ENCODE measurements around the gene NPTX2.

GRCh38 chr7:98659756-98660155 is 42.7 kb downstream of the NPTX2 start:
- no peak for TF ChIP-seq CTCF (IDR thresholded peaks at IDR 0.05; ENCODE audit: poor library complexity, severe bottlenecking)
- no peak for TF ChIP-seq POLR2AphosphoS5 (IDR thresholded peaks at IDR 0.05)
- TF ChIP-seq EP300 (conservative IDR thresholded peaks at IDR 0.05; ENCODE audit: poor library complexity, severe bottlenecking) = no peak
- no peak for TF ChIP-seq EZH2 (IDR thresholded peaks at IDR 0.05; ENCODE audit: borderline replicate concordance, insufficient read depth, low read length, poor library complexity, severe bottlenecking)
- no peak for TF ChIP-seq SMC3 (conservative IDR thresholded peaks at IDR 0.05; ENCODE audit: poor library complexity)
